BLaER1 (cell line): ENCODE data around the gene NATD1.

Source experiments
- H3K27ac ChIP-seq: shearing (Covaris generic); formaldehyde crosslinking; 2 replicates; pipeline ENCODE4 v1.8.1; 2022
- H3K27me3 ChIP-seq: shearing (Covaris generic); formaldehyde crosslinking; 2 replicates; pipeline ENCODE4 v1.8.1; 2022
- H3K36me3 ChIP-seq: shearing (Covaris generic); formaldehyde crosslinking; 2 replicates; pipeline ENCODE4 v1.8.1; 2022
- H3K4me1 ChIP-seq: shearing (Covaris generic); formaldehyde crosslinking; 2 replicates; pipeline ENCODE4 v1.8.1; 2022
- H3K4me2 ChIP-seq: shearing (Covaris generic); formaldehyde crosslinking; 2 replicates; pipeline ENCODE4 v1.8.1; 2022
- H3K4me3 ChIP-seq: shearing (Covaris generic); formaldehyde crosslinking; 2 replicates; pipeline ENCODE4 v1.8.1; 2022
- H3K9ac ChIP-seq: shearing (Covaris generic); formaldehyde crosslinking; 2 replicates; pipeline ENCODE4 v1.8.1; 2022
- H3K9me3 ChIP-seq: shearing (Covaris generic); formaldehyde crosslinking; 2 replicates; pipeline ENCODE4 v1.8.1; 2022
- H4K20me1 ChIP-seq: shearing (Covaris generic); formaldehyde crosslinking; 2 replicates; pipeline ENCODE4 v1.8.1; 2022
- Cebpa-rat ChIP-seq: shearing (Covaris generic); IDR thresholded peaks from 2 replicates; pipeline ENCODE4 v1.8.1; 2022

NATD1 gene

DNA sequence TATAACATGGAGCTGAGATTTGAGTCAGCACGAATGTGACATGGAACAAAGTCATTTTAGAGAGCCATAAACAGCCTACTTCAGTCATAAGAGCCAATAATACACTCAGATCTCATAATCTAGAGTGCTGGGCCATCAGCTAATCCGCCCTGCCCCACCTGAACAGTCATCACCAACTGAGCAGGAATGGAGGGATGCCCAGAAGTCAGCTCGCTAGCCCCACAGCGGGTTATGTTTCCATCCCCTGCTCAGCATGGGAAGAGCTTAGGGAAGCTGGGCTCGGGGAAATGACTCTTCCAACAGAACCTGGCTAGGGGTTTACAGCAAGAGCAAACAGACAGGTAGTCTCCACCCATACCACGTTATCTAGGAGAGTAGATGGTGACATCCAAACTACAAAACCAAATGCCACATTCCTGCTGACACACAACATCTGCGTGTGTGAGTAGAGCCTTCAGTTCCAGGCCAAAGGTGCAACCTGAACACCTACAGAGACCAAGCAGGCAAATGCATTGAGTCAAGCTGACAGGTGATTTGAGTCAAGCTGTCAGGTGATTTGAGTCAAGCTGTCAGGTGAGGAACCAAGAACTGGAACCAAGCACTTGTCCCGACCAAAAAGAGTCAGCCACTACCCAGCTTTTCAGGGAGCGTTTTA is 41.3 kb downstream of the NATD1 start:
- H3K9ac ChIP-seq: peak overlapping the region; percentile 97; the same call in 1 of the 2 replicates
- H3K4me3 ChIP-seq: peak overlapping the region; percentile 87
- H4K20me1 ChIP-seq: peaks cover 67% of the 10 kb centered on the region

DNA sequence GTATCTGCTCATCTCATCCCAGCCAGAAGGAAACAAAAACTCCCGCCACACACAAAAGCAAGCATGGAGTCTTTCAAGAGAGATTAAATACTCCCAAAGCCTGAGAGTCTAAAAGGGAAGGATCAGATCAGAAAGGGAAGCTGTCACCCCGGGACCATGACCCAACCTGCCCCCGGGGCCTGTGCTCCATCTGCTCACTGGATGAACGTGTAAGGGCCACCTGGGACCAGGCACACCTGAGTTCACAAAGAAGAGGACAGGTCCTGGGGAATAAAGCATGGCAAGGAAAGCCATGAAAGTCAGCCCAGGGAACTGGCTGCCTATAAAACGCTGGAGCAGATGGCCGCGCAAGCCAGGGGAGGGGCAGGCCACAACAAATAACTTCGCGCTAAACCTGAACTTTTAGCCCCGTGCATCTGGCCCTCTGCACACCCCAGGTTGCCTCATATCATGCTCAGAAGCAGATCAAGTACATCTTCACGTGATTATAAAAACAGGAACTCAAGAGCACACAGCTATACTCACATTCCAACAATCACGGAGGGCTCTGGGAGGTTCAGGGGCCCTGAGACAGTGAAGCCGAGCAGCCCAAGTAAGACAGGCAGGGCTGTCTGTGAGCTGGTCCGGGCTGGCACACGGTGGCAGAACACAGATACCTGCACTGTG is 42.7 kb downstream of the NATD1 start:
- peaks cover 81% of the 10 kb centered on the region for H4K20me1 ChIP-seq
- H3K4me1 ChIP-seq: peaks cover 57% of the 10 kb centered on the region
- no peak overlapping the region for H3K4me3 ChIP-seq
- H3K9me3 ChIP-seq: no peaks in the 10 kb centered on the region
- peaks cover 67% of the 10 kb centered on the region for H3K36me3 ChIP-seq
- no peaks in the 10 kb centered on the region for H3K27me3 ChIP-seq
- H3K9ac ChIP-seq: no peak overlapping the region
- no peak overlapping the region for H3K4me2 ChIP-seq
- H3K27ac ChIP-seq: no peak overlapping the region
- no peak for TF ChIP-seq Cebpa-rat

More for the DNA sequence above, 41.3 kb downstream of the NATD1 start:
- H3K27ac ChIP-seq: no peak overlapping the region
- no peaks in the 10 kb centered on the region for H3K9me3 ChIP-seq
- peak overlapping the region; percentile 96 for H3K4me2 ChIP-seq
- peaks cover 63% of the 10 kb centered on the region for H3K4me1 ChIP-seq
- H3K36me3 ChIP-seq: peaks cover 56% of the 10 kb centered on the region
- no peak for TF ChIP-seq Cebpa-rat
- no peaks in the 10 kb centered on the region for H3K27me3 ChIP-seq

DNA sequence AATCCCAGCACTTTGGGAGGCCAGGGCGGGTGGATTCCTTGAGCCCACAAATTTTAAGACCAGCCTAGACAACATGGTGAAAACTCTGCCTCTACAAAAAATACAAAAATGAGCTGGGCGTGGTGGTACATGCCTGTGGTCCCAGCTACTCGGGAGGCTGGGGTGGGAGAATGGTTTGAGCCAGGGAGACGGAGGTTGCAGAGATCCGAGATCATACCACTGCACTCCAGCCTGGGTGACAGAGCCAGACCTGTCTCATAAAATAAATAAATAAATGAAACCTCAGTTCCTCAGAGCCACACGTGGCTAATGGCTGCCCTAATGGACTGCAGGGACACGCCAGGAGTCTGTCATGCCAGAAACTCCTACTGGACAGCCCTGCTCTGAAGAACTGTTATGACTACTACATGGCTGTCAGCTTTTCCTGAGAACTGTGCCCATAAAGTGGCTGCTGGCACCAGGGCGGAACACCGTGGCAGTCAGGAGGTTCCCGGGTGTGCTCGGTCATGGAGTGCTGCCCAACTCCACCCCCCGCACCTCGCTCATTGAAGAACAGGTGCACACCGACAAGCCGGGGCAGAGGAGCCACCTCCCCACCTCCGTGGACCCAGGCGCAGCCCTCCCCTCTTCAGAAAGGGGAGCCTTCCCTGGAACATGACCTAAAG is 43.6 kb downstream of the NATD1 start:
- H3K4me3 ChIP-seq: no peak overlapping the region
- peaks cover 75% of the 10 kb centered on the region for H3K36me3 ChIP-seq
- peaks cover 51% of the 10 kb centered on the region for H3K4me1 ChIP-seq
- H3K27me3 ChIP-seq: no peaks in the 10 kb centered on the region
- no peak overlapping the region for H3K4me2 ChIP-seq
- H3K9me3 ChIP-seq: no peaks in the 10 kb centered on the region
- peaks cover 90% of the 10 kb centered on the region for H4K20me1 ChIP-seq
- no peak overlapping the region for H3K9ac ChIP-seq
- no peak overlapping the region for H3K27ac ChIP-seq
- TF ChIP-seq Cebpa-rat: no peak

DNA sequence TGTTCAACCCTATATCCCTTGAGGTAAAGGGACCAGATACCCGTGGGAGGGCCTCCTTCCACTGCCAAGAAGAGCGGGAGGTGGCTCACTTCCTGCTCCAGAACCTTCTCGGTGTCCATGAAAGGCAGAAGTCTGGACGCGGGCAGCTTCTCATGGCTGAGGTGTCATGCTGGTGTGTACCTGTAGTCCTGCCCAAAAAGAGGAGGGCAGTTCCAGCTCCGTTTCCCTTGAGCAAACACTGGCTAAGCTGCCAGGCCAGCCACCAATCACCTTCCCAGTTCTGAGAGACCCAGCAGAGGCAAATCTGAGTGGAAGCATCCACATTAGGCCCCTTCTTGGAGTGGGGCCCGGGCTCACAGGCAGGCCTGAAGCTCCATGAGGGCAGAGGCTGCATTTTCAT is 44.9 kb downstream of the NATD1 start:
- Histone ChIP-seq H3K4me2 (peak overlapping the region; percentile 29), H4K20me1 (peaks cover 99% of the 10 kb centered on the region), H3K4me1 (peaks cover 54% of the 10 kb centered on the region), H3K27ac (no peak overlapping the region), H3K36me3 (peaks cover 80% of the 10 kb centered on the region), H3K9ac (no peak overlapping the region), H3K27me3 (no peaks in the 10 kb centered on the region), H3K9me3 (no peaks in the 10 kb centered on the region), H3K4me3 (no peak overlapping the region)
- no peak for TF ChIP-seq Cebpa-rat

DNA sequence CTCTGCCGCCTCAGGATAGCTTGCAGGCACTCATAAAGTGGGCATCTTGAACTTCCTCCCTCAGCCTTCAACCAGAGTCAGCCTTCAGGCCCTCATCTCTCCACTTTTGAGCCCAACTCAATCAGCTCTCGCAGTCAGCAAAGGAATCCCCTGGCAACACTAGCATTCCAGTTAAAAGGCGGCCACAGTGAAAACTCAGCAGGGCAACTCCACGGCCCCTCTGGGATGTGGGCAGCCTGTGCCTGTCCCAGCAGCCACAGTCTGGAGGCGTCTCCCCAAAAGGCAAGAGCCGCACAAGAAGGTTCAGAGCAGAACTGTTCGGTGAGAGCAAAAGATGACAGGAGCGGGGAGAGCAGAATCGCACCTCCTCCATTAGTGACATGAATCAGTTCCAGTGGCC is 48.3 kb downstream of the NATD1 start:
- H4K20me1 ChIP-seq: peaks cover 99% of the 10 kb centered on the region
- TF ChIP-seq Cebpa-rat: no peak
- no peak overlapping the region for H3K4me3 ChIP-seq
- no peak overlapping the region for H3K27ac ChIP-seq
- no peaks in the 10 kb centered on the region for H3K27me3 ChIP-seq
- H3K36me3 ChIP-seq: peaks cover 90% of the 10 kb centered on the region
- no peaks in the 10 kb centered on the region for H3K9me3 ChIP-seq
- H3K9ac ChIP-seq: 0 out of 2 replicates have a peak overlapping the region, but pooled peaks have one; percentile 29
- H3K4me2 ChIP-seq: no peak overlapping the region
- peaks cover 46% of the 10 kb centered on the region for H3K4me1 ChIP-seq

DNA sequence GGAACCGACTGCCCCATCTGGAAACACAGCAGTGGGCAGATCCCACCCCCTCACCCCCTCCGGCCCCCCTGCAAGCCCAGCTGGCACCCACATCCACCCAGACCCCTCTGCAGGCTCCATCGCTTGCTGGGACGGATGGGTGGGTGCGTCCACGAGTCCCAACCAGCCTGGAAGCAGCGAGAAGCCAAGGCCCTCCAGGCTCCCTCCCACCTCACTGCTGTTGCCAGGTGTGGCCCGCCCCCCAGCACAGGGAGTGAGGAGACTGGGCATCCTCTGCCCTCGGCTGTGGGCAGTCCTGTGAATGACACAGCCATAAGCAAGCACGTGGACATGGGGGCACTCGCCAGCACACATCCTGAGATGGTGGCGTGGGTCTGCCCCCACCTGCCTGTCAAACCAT is 50.7 kb downstream of the NATD1 start:
- no peak overlapping the region for H3K9ac ChIP-seq
- no peak overlapping the region for H3K27ac ChIP-seq
- no peak overlapping the region for H3K4me3 ChIP-seq
- no peak overlapping the region for H3K4me2 ChIP-seq
- H4K20me1 ChIP-seq: peaks cover 100% of the 10 kb centered on the region
- H3K9me3 ChIP-seq: no peaks in the 10 kb centered on the region
- H3K36me3 ChIP-seq: peaks cover 90% of the 10 kb centered on the region
- no peaks in the 10 kb centered on the region for H3K27me3 ChIP-seq
- no peak for TF ChIP-seq Cebpa-rat
- peaks cover 36% of the 10 kb centered on the region for H3K4me1 ChIP-seq

DNA sequence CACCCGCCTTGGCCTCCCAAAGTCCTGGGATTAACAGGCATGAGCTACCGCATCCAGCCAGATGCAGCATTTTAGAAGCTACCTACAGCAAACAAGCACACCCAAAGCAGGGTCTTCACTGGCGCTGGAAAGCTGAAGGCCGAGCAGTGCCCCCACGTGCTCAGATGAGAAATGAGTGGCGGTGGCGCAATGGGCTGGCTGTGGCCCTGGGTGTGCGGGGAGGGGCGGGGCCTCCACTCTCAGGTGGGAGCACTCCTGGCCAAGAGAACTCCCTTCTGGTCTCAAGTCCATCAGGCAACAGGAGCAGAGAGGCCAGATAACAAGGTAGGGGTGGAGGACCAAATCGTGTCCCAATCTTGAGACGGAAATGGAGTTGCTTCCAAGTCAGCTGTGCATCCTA is 51.3 kb downstream of the NATD1 start:
- Histone ChIP-seq H3K4me2 (no peak overlapping the region), H3K27me3 (no peaks in the 10 kb centered on the region), H3K4me3 (no peak overlapping the region), H3K9ac (no peak overlapping the region), H3K27ac (no peak overlapping the region), H3K9me3 (no peaks in the 10 kb centered on the region), H3K36me3 (peaks cover 90% of the 10 kb centered on the region), H4K20me1 (peaks cover 100% of the 10 kb centered on the region), H3K4me1 (peaks cover 40% of the 10 kb centered on the region)
- no peak for TF ChIP-seq Cebpa-rat

DNA sequence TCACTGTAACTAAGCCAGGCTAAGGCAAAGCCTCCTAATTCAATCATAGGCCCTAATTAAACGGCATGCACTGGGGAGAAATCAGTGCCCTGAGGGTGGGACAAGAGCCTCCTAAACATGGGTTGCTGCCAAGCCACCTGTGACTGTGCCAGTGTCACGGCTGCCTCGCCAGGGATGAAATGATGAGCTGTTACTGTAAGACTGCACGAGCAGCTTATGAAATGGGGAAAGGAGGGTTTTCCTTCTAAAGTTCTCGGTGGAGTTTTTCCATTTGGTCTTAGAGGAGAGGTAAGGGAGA is 52.0 kb downstream of the NATD1 start:
- no peak for TF ChIP-seq Cebpa-rat
- Histone ChIP-seq H4K20me1 (peaks cover 100% of the 10 kb centered on the region), H3K27ac (no peak overlapping the region), H3K9me3 (no peaks in the 10 kb centered on the region), H3K36me3 (peaks cover 90% of the 10 kb centered on the region), H3K4me2 (no peak overlapping the region), H3K27me3 (no peaks in the 10 kb centered on the region), H3K4me1 (peaks cover 46% of the 10 kb centered on the region), H3K9ac (no peak overlapping the region), H3K4me3 (no peak overlapping the region)

DNA sequence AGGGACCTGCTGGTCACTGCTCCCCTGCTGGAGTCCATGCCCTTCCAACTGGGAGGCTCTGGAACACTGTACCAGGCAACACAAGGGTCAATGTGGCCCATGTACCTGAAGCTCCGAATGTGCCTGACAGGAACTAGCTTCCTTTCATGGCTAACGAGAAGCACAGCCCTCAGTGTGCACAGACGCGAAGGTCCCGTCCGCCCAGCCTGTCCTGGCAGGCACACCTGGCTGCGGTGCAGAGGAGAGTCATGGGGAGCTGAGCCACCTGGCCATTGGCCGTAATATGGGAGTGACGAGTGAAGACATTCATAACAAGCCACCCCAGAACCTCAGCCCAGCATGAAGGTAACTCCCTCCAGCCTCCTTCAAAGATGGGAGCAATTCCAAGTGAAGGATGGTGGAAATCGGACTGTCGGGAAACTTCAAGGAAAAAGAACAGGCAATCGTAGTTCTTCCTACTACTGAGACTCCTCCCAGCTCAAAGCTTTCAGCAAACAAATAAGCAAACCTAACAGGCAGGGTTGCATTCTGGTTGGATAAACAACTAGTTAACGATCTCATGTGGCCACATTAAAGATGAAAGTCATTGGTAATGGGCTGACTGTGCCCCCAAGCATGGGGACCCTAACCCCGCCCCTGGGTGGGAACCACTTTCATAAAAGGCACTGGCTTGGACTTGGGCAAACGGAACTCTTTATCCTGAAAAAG is 52.5 kb downstream of the NATD1 start:
- TF ChIP-seq Cebpa-rat: no peak
- peaks cover 90% of the 10 kb centered on the region for H3K36me3 ChIP-seq
- no peaks in the 10 kb centered on the region for H3K9me3 ChIP-seq
- peaks cover 51% of the 10 kb centered on the region for H3K4me1 ChIP-seq
- H4K20me1 ChIP-seq: peaks cover 100% of the 10 kb centered on the region
- no peaks in the 10 kb centered on the region for H3K27me3 ChIP-seq
- H3K27ac ChIP-seq: no peak overlapping the region
- peak overlapping the region; percentile 22 for H3K4me2 ChIP-seq
- H3K9ac ChIP-seq: 0 out of 2 replicates have a peak overlapping the region, but pooled peaks have one; percentile 12
- no peak overlapping the region for H3K4me3 ChIP-seq
